Keratinocyte (primary cell): ENCODE measurements around the gene UROC1. TPM values are rescaled to one million over a fixed set of nuclear protein-coding genes. Genes with fewer than 3 reads are reported as not detected.

ENCODE experiments used
- DNase-seq: peaks from one replicate; pipeline ENCODE4 v3.0.0-alpha.2; 2011; ENCODE audit warnings: low read depth, missing footprints, low spot score
- FAIRE-seq: peaks from 2 replicates; lab custom pipeline; 2011; peaks lifted over from hg19 to GRCh38; lab: Jason Lieb, UNC
- H2AFZ ChIP-seq: 2 replicates; pipeline ENCODE4 v1.6.0; 2012; ENCODE audit warnings: low read length, control low read depth, inconsistent platforms; ENCODE audit not compliant: control insufficient read depth
- H3K27ac ChIP-seq: 2 replicates; pipeline ENCODE4 v1.5.1; 2011; ENCODE audit warnings: low read length; ENCODE audit not compliant: control insufficient read depth, insufficient read depth
- H3K27me3 ChIP-seq: 3 replicates; pipeline ENCODE4 v1.6.0; 2011; ENCODE audit warnings: low read length; ENCODE audit not compliant: control insufficient read depth, insufficient read depth; ENCODE audit errors: extremely low read depth
- H3K36me3 ChIP-seq, 2 experiments: 2 replicates in 1 of 2; 3 replicates in 1 of 2; pipeline ENCODE4 v1.5.1; 2011; ENCODE audit warnings: low read length in 2 of 2, mild to moderate bottlenecking in 1 of 2; ENCODE audit not compliant: control insufficient read depth in 2 of 2, insufficient read depth in 2 of 2; ENCODE audit errors: extremely low read depth in 1 of 2
- H3K4me1 ChIP-seq: 3 replicates; pipeline ENCODE4 v1.5.1; 2011; ENCODE audit warnings: low read length; ENCODE audit not compliant: control insufficient read depth, insufficient read depth; ENCODE audit errors: extremely low read depth
- H3K4me2 ChIP-seq: 3 replicates; pipeline ENCODE4 v1.6.0; 2011; ENCODE audit warnings: low read depth, low read length; ENCODE audit not compliant: control insufficient read depth, insufficient read depth; ENCODE audit errors: extremely low read depth
- H3K4me3 ChIP-seq, 3 experiments: fragments of 200-600 bp in 1 of 3; sonication (generic) in 1 of 3; 2 replicates in 2 of 3; 3 replicates in 1 of 3; pipeline ENCODE4 v1.5.1; 2011 to 2016; ENCODE audit warnings: low read length in 3 of 3, mild to moderate bottlenecking in 3 of 3, control low read depth in 2 of 3, inconsistent platforms in 1 of 3, low read depth in 1 of 3, mixed read lengths in 1 of 3, mixed run types in 1 of 3, moderate library complexity in 1 of 3; ENCODE audit not compliant: control insufficient read depth in 2 of 3, insufficient read depth in 2 of 3; ENCODE audit errors: extremely low read depth in 1 of 3
- H3K79me2 ChIP-seq: 2 replicates; pipeline ENCODE4 v1.6.0; 2012; ENCODE audit warnings: low read length; ENCODE audit not compliant: control insufficient read depth, insufficient read depth
- H3K9ac ChIP-seq: 3 replicates; pipeline ENCODE4 v1.6.0; 2011; ENCODE audit warnings: low read length; ENCODE audit not compliant: control insufficient read depth, insufficient read depth; ENCODE audit errors: extremely low read depth
- H3K9me1 ChIP-seq: 3 replicates; pipeline ENCODE4 v1.6.0; 2011; ENCODE audit warnings: low read length; ENCODE audit not compliant: control insufficient read depth, insufficient read depth; ENCODE audit errors: extremely low read depth
- H3K9me3 ChIP-seq: 2 replicates; pipeline ENCODE4 v1.5.1; 2012; ENCODE audit warnings: low read depth, low read length; ENCODE audit not compliant: control insufficient read depth
- H4K20me1 ChIP-seq: 3 replicates; pipeline ENCODE4 v1.6.0; 2011; ENCODE audit warnings: low read length; ENCODE audit not compliant: control insufficient read depth, insufficient read depth; ENCODE audit errors: extremely low read depth
- CTCF ChIP-seq, 3 experiments: IDR thresholded peaks in 1 of 3; conservative IDR thresholded peaks in 1 of 3; optimal IDR thresholded peaks in 1 of 3; 2 replicates in 2 of 3; 3 replicates in 1 of 3; pipeline versions ENCODE3 to v1.5.1; 2011; ENCODE audit warnings: low read length in 3 of 3, mild to moderate bottlenecking in 3 of 3, moderate library complexity in 2 of 3, control low read depth in 1 of 3, inconsistent platforms in 1 of 3; ENCODE audit not compliant: insufficient read depth in 2 of 3; ENCODE audit errors: extremely low read depth in 1 of 3
- EZH2 ChIP-seq: IDR thresholded peaks from one replicate; pipeline ENCODE4 v1.6.1; 2012; ENCODE audit warnings: inconsistent platforms, mild to moderate bottlenecking, low read length, moderate library complexity
- dilution Hi-C: fragments of 300-500 bp; cut with MboI; formaldehyde crosslinking; loops from one replicate; pipeline ENCODE4 v1.7.0; 2020; ENCODE audit warnings: low sequenced_read_pairs; ENCODE audit not compliant: extremely low pct_ligation_motif_present
- polyA plus RNA-seq, 5 experiments: library from polyadenylated mRNA; depleted of rRNA in 3 of 5; stranded (reverse) in 3 of 5; stranded (forward) in 1 of 5; unstranded in 1 of 5; fragments of >200 nt; gene quantifications; 1 replicate in 1 of 5; 2 replicates in 3 of 5; 3 replicates in 1 of 5; pipeline versions ENCODE4 v1.2.1 to v1.2.3, GENCODE V29; 2011 to 2012; ENCODE audit warnings: missing spikeins in 2 of 5, low read depth in 1 of 5, low replicate concordance in 1 of 5

UROC1 gene
- polyA plus RNA-seq, 1 donor (not counting 4 experiments of a cell fraction or from before 2014, with no cell fraction given), result not detected

- H3K79me2 ChIP-seq, result no peaks in the 10 kb centered on the region
- no peak for TF ChIP-seq EZH2
- TF ChIP-seq CTCF (optimal IDR thresholded peaks at IDR 0.05 in 1 of 3, IDR thresholded peaks at IDR 0.05 in 1 of 3, conservative IDR thresholded peaks at IDR 0.05 in 1 of 3; ENCODE audit: extremely low read depth in 1 of 3, insufficient read depth in 2 of 3, low read length in 3 of 3), result no peak
- H3K4me1 ChIP-seq, result no peaks in the 10 kb centered on the region
- FAIRE-seq (no peak), DNase-seq (no peak)
- H3K36me3 ChIP-seq, result no peaks in the 10 kb centered on the region
- no peak overlapping the region for H2AFZ ChIP-seq
- H3K27ac ChIP-seq, result no peak overlapping the region
- no peak overlapping the region for H3K4me3 ChIP-seq
- no peak overlapping the region for H3K9ac ChIP-seq
- no peaks in the 10 kb centered on the region for H3K9me1 ChIP-seq
- H4K20me1 ChIP-seq, result no peaks in the 10 kb centered on the region
- peaks cover 44% of the 10 kb centered on the region for H3K27me3 ChIP-seq
- dilution Hi-C loops, result no loop called here
- no peaks in the 10 kb centered on the region for H3K9me3 ChIP-seq
- H3K4me2 ChIP-seq, result no peak overlapping the region
Observed at GRCh38 chr3:126546549-126547239, 29.1 kb upstream of the UROC1 start.

GRCh38 chr3:126546013-126546412 lies 28.4 kb upstream of the UROC1 start:
- H3K79me2 ChIP-seq, result no peaks in the 10 kb centered on the region
- TF ChIP-seq CTCF (optimal IDR thresholded peaks at IDR 0.05 in 1 of 3, IDR thresholded peaks at IDR 0.05 in 1 of 3, conservative IDR thresholded peaks at IDR 0.05 in 1 of 3; ENCODE audit: extremely low read depth in 1 of 3, insufficient read depth in 2 of 3, low read length in 3 of 3) (no peak), EZH2 (no peak)
- no peak overlapping the region for H2AFZ ChIP-seq
- dilution Hi-C loops, result no loop called here
- no peak overlapping the region for H3K27ac ChIP-seq
- H3K36me3 ChIP-seq, result no peaks in the 10 kb centered on the region
- H3K9me1 ChIP-seq, result no peaks in the 10 kb centered on the region
- H3K4me1 ChIP-seq, result peaks cover under 1% of the 10 kb centered on the region
- H3K27me3 ChIP-seq, result peaks cover 51% of the 10 kb centered on the region
- no peaks in the 10 kb centered on the region for H3K9me3 ChIP-seq
- no peak overlapping the region for H3K9ac ChIP-seq
- H3K4me3 ChIP-seq, result no peak overlapping the region
- FAIRE-seq (no peak), DNase-seq (no peak)
- no peaks in the 10 kb centered on the region for H4K20me1 ChIP-seq
- no peak overlapping the region for H3K4me2 ChIP-seq
